ENCODE measurements around the gene GNPTG.

DNA sequence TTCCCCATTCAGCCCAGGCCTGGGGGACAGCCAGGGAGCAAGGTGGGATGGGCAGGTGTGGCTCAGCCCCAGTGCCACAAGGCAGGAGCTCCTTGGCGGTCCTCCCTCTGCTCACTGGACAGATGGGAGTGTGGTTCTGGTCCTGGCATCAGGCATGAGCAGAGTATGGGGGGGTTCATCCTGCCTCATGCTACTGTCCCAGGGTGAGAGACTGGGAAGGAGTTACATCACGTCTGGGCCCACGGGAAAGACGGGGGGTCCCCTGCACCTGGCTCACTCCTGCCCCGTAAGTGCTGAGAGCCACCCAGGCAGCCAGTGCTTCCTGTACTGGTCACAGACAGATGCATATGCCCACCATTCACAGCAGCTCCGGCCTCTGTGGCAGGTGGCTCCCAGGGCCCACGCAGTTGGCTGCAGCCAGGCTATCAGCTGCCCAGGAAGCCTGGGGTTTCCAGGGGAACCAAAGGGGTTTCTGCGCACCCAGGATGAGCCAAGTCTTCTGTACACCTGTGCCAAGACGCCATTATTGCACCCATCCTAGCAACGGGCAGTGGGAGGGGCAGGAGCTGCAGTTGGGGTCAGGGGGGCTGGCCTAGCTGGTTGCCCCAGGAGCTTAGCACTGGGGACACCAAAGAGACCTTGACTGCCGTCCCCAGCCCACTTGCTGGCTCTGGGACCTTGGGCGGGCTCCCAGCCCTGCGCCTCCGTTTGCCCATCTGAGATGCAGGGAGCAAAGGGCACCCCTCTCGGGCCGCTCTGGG lies 16.3 kb upstream of the GNPTG start:
- TF ChIP-seq, protein P1, sequence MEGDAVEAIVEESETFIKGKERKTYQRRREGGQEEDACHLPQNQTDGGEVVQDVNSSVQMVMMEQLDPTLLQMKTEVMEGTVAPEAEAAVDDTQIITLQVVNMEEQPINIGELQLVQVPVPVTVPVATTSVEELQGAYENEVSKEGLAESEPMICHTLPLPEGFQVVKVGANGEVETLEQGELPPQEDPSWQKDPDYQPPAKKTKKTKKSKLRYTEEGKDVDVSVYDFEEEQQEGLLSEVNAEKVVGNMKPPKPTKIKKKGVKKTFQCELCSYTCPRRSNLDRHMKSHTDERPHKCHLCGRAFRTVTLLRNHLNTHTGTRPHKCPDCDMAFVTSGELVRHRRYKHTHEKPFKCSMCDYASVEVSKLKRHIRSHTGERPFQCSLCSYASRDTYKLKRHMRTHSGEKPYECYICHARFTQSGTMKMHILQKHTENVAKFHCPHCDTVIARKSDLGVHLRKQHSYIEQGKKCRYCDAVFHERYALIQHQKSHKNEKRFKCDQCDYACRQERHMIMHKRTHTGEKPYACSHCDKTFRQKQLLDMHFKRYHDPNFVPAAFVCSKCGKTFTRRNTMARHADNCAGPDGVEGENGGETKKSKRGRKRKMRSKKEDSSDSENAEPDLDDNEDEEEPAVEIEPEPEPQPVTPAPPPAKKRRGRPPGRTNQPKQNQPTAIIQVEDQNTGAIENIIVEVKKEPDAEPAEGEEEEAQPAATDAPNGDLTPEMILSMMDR (IDR thresholded peaks at IDR 0.05): no peak
- no peak for TF ChIP-seq POLR2A (IDR thresholded peaks at IDR 0.05)
